CD4-positive, alpha-beta memory T cell (primary cell): ENCODE measurements around the gene LYRM4. TPM values are rescaled to one million over a fixed set of nuclear protein-coding genes. Genes with fewer than 3 reads are reported as not detected.

ENCODE experiments used
- CTCF ChIA-PET: fragments of 350-600 bp; sonication (Branson Sonifier 250); formaldehyde crosslinking; loops from one replicate; lab custom pipeline; 2021; ENCODE audit warnings: inconsistent platforms; ENCODE audit not compliant: partially characterized antibody; lab: Charles Lee
- POLR2A ChIA-PET: fragments of 350-600 bp; sonication (Branson Sonifier 250); formaldehyde crosslinking; loops from one replicate; lab custom pipeline; 2021; ENCODE audit not compliant: partially characterized antibody; lab: Charles Lee
- DNase-seq, 5 donors: peaks; one replicate each; pipeline versions ENCODE4 v3.0.0 to v3.0.0-alpha.2; 2020 to 2022; ENCODE audit warnings: mixed read lengths in 1 of 5
- H3K27ac ChIP-seq: one replicate; pipeline ENCODE4 v1.7.0; 2013; ENCODE audit warnings: low read depth, low read length
- H3K27me3 ChIP-seq: 2 replicates; pipeline ENCODE4 v1.7.0; 2013; ENCODE audit warnings: mild to moderate bottlenecking, low read length, moderate library complexity; ENCODE audit not compliant: insufficient read depth
- H3K36me3 ChIP-seq: 2 replicates; pipeline ENCODE4 v1.7.0; 2013; ENCODE audit warnings: mild to moderate bottlenecking, low read length, moderate library complexity; ENCODE audit not compliant: insufficient read depth
- H3K4me1 ChIP-seq: 2 replicates; pipeline ENCODE4 v1.7.0; 2013; ENCODE audit warnings: mild to moderate bottlenecking, low read length, moderate library complexity; ENCODE audit not compliant: insufficient read depth
- H3K4me3 ChIP-seq, 2 donors: one replicate each; pipeline ENCODE4 v1.7.0; 2013; ENCODE audit warnings: low read length in 2 of 2, mild to moderate bottlenecking in 1 of 2
- H3K9me3 ChIP-seq, 2 donors: one replicate each; pipeline ENCODE4 v1.7.0; 2013; ENCODE audit warnings: low read length in 2 of 2, control low read depth in 1 of 2; ENCODE audit not compliant: control insufficient read depth in 1 of 2
- H3K27ac Mint-ChIP-seq, 7 donors: one replicate each; pipeline ENCODE4 v1.8.0; 2020 to 2021; ENCODE audit warnings: mixed read lengths in 7 of 7, mild to moderate bottlenecking in 6 of 7, inconsistent platforms in 3 of 7, moderate library complexity in 3 of 7
- H3K27me3 Mint-ChIP-seq, 2 donors: one replicate each; pipeline ENCODE4 v1.8.0; 2020 to 2021; ENCODE audit warnings: mixed read lengths in 2 of 2
- H3K36me3 Mint-ChIP-seq, 2 donors: one replicate each; pipeline ENCODE4 v1.8.0; 2020 to 2021; ENCODE audit warnings: mixed read lengths in 2 of 2, inconsistent platforms in 1 of 2, mild to moderate bottlenecking in 1 of 2
- H3K4me1 Mint-ChIP-seq, 4 donors: one replicate each; pipeline ENCODE4 v1.8.0; 2020 to 2021; ENCODE audit warnings: mixed read lengths in 4 of 4, mild to moderate bottlenecking in 1 of 4
- H3K4me3 Mint-ChIP-seq, 8 donors: one replicate each; pipeline ENCODE4 v1.8.0; 2020 to 2021; ENCODE audit warnings: mixed read lengths in 8 of 8, mild to moderate bottlenecking in 7 of 8, moderate library complexity in 6 of 8, inconsistent platforms in 3 of 8
- H3K9me3 Mint-ChIP-seq, 8 donors: one replicate each; pipeline ENCODE4 v1.8.0; 2020 to 2021; ENCODE audit warnings: mixed read lengths in 8 of 8, mild to moderate bottlenecking in 5 of 8, inconsistent platforms in 3 of 8, moderate library complexity in 1 of 8
- intact Hi-C: fragments of 100-400 bp; cut with micrococcal nuclease; formaldehyde crosslinking; loops from one replicate; pipeline ENCODE4 v1.15.1; 2023
- polyA plus RNA-seq, 2 donors: library from polyadenylated mRNA; unstranded; fragments of 300-500 nt; fragmentation: Illumina TruSeq; gene quantifications; one replicate each; pipeline ENCODE4 v1.2.3, GENCODE V29; 2021
- total RNA-seq, 2 experiments: library from RNA; stranded (reverse); gene quantifications; one replicate each; pipeline ENCODE4 v1.2.3, GENCODE V29; 2021

The LYRM4 gene
- total and polyA plus RNA-seq, 4 experiments from 2014 or later = 10.6 to 26.4 (median 15.2) TPM

DNA sequence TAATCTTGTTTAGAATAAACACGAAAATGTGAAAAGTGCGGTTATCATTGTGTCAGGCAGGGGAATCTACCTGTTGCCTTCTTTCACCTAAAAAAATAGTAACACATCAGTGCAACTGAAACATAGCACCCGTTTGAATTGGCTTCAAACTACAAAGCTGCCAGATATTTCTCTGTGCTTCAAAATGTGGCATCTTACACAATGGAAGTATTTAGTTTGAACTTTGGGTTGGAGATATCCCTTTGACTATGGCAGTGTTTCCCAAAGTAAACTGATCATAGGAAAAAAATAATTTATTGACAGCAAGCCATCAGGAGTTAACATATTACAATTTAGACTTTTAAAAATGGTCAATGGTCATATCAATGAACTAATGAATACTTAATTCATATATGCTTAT, 172.0 kb downstream of the LYRM4 start:
- H3K9me3 Mint-ChIP-seq = no peaks in the 10 kb centered on the region
- Histone ChIP-seq H3K9me3 (no peaks in the 10 kb centered on the region), H3K27ac (no peak overlapping the region), H3K4me3 (no peak overlapping the region), H3K36me3 (no peaks in the 10 kb centered on the region), H3K27me3 (no peaks in the 10 kb centered on the region), H3K4me1 (no peaks in the 10 kb centered on the region)
- ChIA-PET CTCF (no interaction called here), POLR2A (no interaction called here)
- no peak overlapping the region for H3K4me3 Mint-ChIP-seq
- DNase-seq = no peak
- H3K27me3 Mint-ChIP-seq = peaks cover 22 to 28% of the 10 kb centered on the region in 2 donors
- H3K36me3 Mint-ChIP-seq = no peaks in the 10 kb centered on the region
- intact Hi-C loops = no loop called here
- peaks cover 0 to 19% (median 3%) of the 10 kb centered on the region in 4 donors for H3K4me1 Mint-ChIP-seq
- H3K27ac Mint-ChIP-seq = no peak overlapping the region

DNA sequence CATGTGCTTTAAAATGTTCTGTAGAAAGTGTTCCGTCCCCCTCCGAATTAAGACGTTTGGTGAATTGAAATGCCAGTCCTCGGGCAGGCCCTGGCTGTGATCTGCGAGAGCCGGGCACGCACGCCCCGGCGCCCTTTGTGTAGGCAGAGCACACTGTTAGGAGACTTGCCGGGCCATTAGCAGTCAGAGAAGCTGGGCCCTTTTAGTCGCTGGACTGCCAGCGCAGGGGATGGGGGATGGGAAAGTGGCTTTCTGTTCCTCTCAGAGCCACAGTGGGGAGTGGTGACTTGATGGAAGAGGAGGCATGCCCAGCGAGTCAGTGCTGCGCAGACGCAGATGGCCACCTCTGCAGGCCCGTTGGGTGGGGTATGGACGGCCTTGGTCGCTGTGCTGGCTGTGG, 173.4 kb downstream of the LYRM4 start:
- ChIA-PET CTCF (no interaction called here), POLR2A (no interaction called here)
- H3K4me1 Mint-ChIP-seq = peaks cover 0 to 19% (median 3%) of the 10 kb centered on the region in 4 donors
- no peak overlapping the region for H3K27ac Mint-ChIP-seq
- intact Hi-C loops = no loop called here
- H3K36me3 Mint-ChIP-seq = no peaks in the 10 kb centered on the region
- no peaks in the 10 kb centered on the region for H3K4me1 ChIP-seq
- no peaks in the 10 kb centered on the region for H3K9me3 ChIP-seq
- no peaks in the 10 kb centered on the region for H3K27me3 ChIP-seq
- H3K9me3 Mint-ChIP-seq = no peaks in the 10 kb centered on the region
- H3K4me3 ChIP-seq = no peak overlapping the region
- H3K27me3 Mint-ChIP-seq = peaks cover 28 to 36% of the 10 kb centered on the region in 2 donors
- H3K36me3 ChIP-seq = no peaks in the 10 kb centered on the region
- no peak for DNase-seq
- no peak overlapping the region for H3K4me3 Mint-ChIP-seq
- no peak overlapping the region for H3K27ac ChIP-seq

DNA sequence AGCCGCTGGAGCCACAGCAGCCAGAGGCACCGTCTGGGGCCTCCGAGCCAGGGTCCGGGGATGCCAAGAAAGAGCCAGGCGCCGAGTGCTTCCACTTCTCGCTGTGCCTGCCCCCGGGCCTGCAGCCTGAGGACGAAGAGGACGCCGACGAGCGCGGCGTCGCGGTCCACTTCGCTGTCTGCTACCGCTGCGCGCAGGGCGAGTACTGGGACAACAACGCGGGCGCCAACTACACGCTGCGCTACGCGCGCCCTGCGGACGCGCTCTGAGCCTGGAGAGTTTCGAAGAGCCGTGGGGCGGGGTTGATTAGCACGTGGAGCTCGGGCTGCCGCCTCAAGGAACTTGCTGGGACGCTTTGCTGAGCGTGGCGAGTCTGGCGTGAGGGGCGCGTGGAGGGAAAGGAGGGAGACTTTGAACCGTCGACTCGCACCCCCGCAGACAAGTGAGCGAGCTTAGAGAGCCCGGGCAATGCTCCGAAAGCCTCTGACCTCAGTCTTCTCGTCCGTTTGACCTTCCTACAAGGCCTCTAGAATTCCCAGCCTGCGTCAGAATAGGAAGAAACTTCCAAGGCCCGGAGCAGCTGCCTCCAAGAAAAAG, 174.4 kb downstream of the LYRM4 start:
- no peaks in the 10 kb centered on the region for H3K4me1 ChIP-seq
- Mint-ChIP-seq H3K4me1 (peaks cover 0 to 13% (median 2%) of the 10 kb centered on the region in 4 donors), H3K9me3 (no peaks in the 10 kb centered on the region), H3K27ac (no peak overlapping the region), H3K4me3 (no peak overlapping the region), H3K27me3 (peaks cover 24 to 32% of the 10 kb centered on the region in 2 donors), H3K36me3 (no peaks in the 10 kb centered on the region)
- ChIA-PET CTCF (no interaction called here), POLR2A (no interaction called here)
- no peaks in the 10 kb centered on the region for H3K36me3 ChIP-seq
- intact Hi-C loops = no loop called here
- H3K27ac ChIP-seq = no peak overlapping the region
- H3K4me3 ChIP-seq = no peak overlapping the region
- no peak for DNase-seq
- no peaks in the 10 kb centered on the region for H3K27me3 ChIP-seq
- no peaks in the 10 kb centered on the region for H3K9me3 ChIP-seq

DNA sequence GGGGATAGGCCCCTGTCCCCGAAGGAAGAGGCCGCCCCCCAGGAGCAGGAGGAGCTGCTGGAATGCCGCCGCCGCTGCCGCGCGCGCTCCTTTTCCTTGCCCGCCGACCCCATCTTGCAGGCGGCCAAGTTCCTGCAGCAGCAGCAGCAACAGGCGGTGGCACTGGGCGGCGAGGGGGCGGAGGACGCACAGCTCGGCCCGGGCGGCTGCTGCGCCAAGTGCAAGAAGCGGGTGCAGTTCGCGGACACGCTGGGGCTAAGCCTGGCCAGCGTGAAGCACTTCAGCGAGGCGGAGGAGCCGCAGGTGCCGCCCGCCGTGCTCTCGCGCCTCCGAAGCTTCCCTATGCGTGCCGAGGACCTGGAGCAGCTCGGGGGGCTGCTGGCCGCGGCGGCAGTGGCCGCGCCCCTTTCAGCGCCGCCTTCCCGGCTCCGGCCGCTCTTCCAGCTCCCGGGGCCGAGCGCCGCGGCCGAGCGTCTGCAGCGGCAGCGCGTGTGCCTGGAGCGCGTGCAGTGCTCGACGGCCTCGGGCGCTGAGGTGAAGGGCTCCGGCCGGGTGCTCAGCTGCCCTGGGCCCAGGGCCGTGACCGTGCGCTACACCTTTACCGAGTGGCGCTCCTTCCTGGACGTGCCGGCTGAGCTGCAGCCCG, 175.0 kb downstream of the LYRM4 start:
- peaks cover 25 to 28% of the 10 kb centered on the region in 2 donors for H3K27me3 Mint-ChIP-seq

DNA sequence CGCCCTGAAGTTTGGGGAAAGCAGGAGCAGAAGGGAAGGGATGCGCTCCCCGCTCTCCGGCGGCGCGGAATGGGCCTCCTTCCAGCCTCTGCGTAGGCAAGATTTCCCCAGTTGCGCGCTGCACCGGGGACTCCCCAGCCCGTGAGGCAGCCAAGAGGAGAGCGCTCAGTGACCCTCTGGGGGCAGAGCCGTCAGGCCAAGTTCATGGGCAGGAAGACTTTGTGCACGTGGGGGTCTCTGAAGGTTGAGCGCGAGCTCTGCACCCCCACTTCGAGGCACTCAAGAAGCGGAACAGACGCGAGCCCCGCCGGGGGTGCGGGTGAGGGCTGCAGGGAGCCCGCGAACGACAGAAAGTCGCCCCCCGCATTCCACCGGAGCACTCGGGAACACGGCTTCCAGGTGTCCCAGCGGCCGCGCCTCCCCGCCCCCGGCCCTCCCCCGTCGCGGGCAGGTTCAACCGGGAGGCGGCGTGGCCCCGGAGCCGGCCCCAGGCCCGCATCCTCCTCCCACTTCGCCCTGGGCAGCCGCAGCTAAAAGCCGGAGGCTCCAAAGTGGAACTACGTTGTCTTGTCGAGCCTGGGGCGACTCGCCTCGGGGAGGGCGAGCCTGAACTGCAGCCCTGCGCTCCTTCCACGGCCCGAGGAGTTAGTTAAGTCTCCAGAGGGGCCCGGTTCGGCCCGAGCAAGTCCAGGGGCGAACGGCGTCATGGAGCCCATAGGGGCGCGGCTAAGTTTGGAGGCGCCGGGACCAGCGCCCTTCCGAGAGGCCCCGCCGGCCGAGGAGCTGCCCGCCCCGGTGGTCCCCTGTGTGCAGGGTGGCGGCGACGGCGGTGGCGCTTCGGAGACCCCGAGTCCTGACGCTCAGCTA, 175.7 kb downstream of the LYRM4 start, which contains the start of gene PPP1R3G:
Gene PPP1R3G (plus strand): TSS at position 561 of the 867 bp plus-strand sequence. CDS start 145 bp downstream, at position 706.
- Histone ChIP-seq H3K9me3 (no peaks in the 10 kb centered on the region), H3K27me3 (no peaks in the 10 kb centered on the region), H3K27ac (no peak within 1 kb of the TSS), H3K4me1 (no peaks in the 10 kb centered on the region), H3K4me3 (no peak within 1 kb of the TSS), H3K36me3 (no peaks in the 10 kb centered on the region)
- intact Hi-C loops = no loop called here
- H3K4me3 Mint-ChIP-seq = no peak within 1 kb of the TSS
- CTCF ChIA-PET = no interaction called here
- no peak within 1 kb of the TSS for H3K27ac Mint-ChIP-seq
- no peaks in the 10 kb centered on the region for H3K36me3 Mint-ChIP-seq
- H3K27me3 Mint-ChIP-seq = peaks cover 23 to 30% of the 10 kb centered on the region in 2 donors
- H3K4me1 Mint-ChIP-seq = peaks cover 0 to 12% (median 2%) of the 10 kb centered on the region in 4 donors
- no peak for DNase-seq
- POLR2A ChIA-PET = no interaction called here
- no peaks in the 10 kb centered on the region for H3K9me3 Mint-ChIP-seq

More for the DNA sequence above, 175.0 kb downstream of the LYRM4 start:
- no peaks in the 10 kb centered on the region for H3K36me3 Mint-ChIP-seq
- peaks cover 0 to 12% (median 2%) of the 10 kb centered on the region in 4 donors for H3K4me1 Mint-ChIP-seq
- H3K4me3 Mint-ChIP-seq = no peak overlapping the region
- Histone ChIP-seq H3K9me3 (no peaks in the 10 kb centered on the region), H3K4me1 (no peaks in the 10 kb centered on the region), H3K27ac (no peak overlapping the region), H3K4me3 (no peak overlapping the region), H3K27me3 (no peaks in the 10 kb centered on the region), H3K36me3 (no peaks in the 10 kb centered on the region)
- ChIA-PET CTCF (no interaction called here), POLR2A (no interaction called here)
- no peak for DNase-seq
- intact Hi-C loops = no loop called here
- H3K27ac Mint-ChIP-seq = no peak overlapping the region
- H3K9me3 Mint-ChIP-seq = no peaks in the 10 kb centered on the region

DNA sequence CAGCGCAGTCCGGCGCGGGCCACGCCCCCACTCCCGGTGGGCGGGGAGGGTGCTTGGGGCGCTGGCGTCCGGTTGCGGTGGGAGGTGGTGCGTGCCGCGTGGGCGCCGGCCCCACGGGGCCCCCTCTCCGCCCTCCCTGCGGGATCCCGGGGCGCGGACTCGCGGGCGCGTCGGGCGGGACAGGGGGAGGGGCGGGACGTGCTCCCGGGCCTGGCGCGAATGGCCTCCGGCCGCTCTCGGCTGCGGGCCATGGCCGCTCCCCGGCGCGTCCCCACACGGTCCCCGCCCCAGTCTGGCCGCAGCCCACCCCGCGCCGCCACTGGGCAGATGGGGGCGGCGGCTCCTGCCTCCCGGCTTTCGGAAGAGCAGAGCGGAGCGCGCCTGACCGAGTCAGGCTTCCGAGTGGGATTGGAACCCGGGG, 176.4 kb downstream of the LYRM4 start:
- Mint-ChIP-seq H3K4me3 (no peak overlapping the region), H3K27me3 (peaks cover 19 to 32% of the 10 kb centered on the region in 2 donors), H3K9me3 (no peaks in the 10 kb centered on the region), H3K4me1 (peaks cover 0 to 12% (median 2%) of the 10 kb centered on the region in 4 donors), H3K36me3 (no peaks in the 10 kb centered on the region), H3K27ac (no peak overlapping the region)
- Histone ChIP-seq H3K4me1 (no peaks in the 10 kb centered on the region), H3K27ac (no peak overlapping the region), H3K27me3 (no peaks in the 10 kb centered on the region), H3K4me3 (no peak overlapping the region), H3K9me3 (no peaks in the 10 kb centered on the region), H3K36me3 (no peaks in the 10 kb centered on the region)
- CTCF ChIA-PET = no interaction called here
- intact Hi-C loops = no loop called here
- no peak for DNase-seq
- POLR2A ChIA-PET = no interaction called here

DNA sequence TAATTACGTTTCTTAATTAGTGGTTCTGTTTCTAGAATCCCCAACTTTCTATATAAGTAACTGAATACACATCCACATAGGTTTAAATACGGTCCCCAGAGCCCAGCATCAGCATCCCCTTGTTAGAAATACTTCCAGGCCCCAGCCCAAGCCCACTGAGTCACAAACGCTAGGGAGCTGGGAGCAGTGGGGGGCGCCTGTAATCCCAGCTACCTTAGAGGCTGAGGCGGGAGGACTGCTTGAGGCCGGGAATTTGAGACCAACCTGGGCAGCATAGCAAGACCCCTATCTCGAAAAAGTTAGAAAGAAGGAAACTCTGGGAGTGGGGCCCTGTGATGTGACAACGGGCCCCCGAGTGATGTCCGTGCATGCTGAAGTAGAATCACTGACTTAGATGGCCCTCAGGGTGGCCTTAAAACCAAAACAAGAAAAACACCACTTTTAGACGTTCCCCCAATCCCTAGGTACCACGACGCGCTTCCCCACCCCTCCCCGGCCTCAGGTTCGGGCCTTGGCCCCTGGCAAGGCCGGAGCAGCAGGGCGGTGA, 176.9 kb downstream of the LYRM4 start:
- peaks cover 0 to 12% (median 2%) of the 10 kb centered on the region in 4 donors for H3K4me1 Mint-ChIP-seq
- H3K9me3 Mint-ChIP-seq = no peaks in the 10 kb centered on the region
- H3K36me3 ChIP-seq = no peaks in the 10 kb centered on the region
- no peaks in the 10 kb centered on the region for H3K27me3 ChIP-seq
- no peak overlapping the region for H3K27ac ChIP-seq
- CTCF ChIA-PET = no interaction called here
- no peak for DNase-seq
- H3K36me3 Mint-ChIP-seq = no peaks in the 10 kb centered on the region
- H3K4me1 ChIP-seq = no peaks in the 10 kb centered on the region
- H3K27ac Mint-ChIP-seq = no peak overlapping the region
- peak overlapping the region in 2 of 8 donors; percentile 3 to 7 for H3K4me3 Mint-ChIP-seq
- POLR2A ChIA-PET = no interaction called here
- H3K9me3 ChIP-seq = no peaks in the 10 kb centered on the region
- H3K27me3 Mint-ChIP-seq = peaks cover 19 to 33% of the 10 kb centered on the region in 2 donors
- intact Hi-C loops = no loop called here
- no peak overlapping the region for H3K4me3 ChIP-seq
